NK-92 (cell line): Measurements from ENCODE around the gene ARID4B.
"Not testable (repeated sequence)": the region's sequence is repeated elsewhere in the genome, so short reads cannot be mapped to it uniquely, and the experiment has no call there.

Experiments used
- DNase-seq: peaks from one replicate; lab custom pipeline; 2025; ENCODE audit not compliant: unreplicated experiment; lab: John Stamatoyannopoulos, UW

The ARID4B gene

DNA sequence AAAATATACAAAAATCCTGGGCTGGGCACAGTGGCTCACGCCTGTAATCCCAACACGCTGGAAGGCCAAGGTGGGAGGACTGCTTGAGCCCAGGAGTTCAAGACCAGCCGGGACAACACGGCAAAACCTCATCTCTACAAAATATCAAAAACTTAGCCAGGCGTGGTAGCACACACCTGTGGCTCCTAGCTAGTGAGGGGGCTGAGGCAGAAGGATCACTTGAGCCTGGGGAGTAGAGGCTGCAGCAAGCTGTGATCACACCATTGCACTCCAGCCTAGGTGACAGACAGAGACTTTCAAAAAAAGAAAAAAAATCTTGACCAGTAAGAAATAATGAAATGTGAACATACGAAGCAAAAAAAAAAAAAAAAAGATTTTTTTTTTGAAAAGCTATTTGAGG lies 52.1 kb downstream of the ARID4B start:
- no peak for DNase-seq

GRCh38 chr1:235275223-235275622 lies 52.8 kb downstream of the ARID4B start:
- DNase-seq: no peak

GRCh38 chr1:235272851-235273250 lies 55.1 kb downstream of the ARID4B start:
- no peak for DNase-seq

DNA sequence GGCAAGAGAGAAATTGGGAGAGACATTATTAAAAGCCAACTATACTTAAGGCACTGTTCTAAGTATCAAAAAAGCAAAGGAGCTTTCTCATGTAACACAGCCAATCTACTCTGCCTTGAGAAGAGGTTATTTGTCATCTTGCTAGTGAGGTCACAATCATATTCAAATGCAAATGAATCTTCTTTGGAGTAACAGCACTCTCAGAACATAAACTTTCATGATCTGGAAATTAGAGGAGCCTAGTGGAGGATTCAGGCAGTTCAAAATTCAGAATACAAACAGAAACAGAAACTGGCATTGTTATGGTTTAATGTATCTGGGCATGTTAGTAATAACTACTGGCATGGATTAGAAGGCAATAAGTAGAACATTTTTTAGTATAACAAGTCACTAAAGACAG lies 57.4 kb downstream of the ARID4B start:
- no peak for DNase-seq

GRCh38 chr1:235269990-235270389 lies 58.0 kb downstream of the ARID4B start:
- not testable (repeated sequence) for DNase-seq

GRCh38 chr1:235268379-235269125 lies 59.4 kb downstream of the ARID4B start:
- no peak for DNase-seq

DNA sequence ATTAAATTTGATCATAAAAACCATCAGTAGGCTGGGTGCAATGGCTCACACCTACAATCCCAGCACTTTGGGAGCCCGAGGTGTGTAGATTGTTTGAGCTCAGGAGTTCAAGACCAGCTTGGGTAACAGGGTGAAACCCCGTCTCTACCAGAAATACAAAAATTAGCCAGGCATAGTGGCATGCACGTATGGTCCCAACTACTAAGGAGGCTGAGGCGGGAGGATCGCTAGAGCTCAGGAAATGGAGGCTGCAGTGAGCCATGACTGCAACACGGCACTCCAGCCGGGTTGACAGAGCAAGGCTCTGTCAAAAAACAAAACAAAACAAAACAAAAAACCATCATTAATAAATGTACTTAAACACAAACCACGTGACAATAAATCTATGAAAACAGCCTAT lies 61.0 kb downstream of the ARID4B start:
- DNase-seq: no peak

DNA sequence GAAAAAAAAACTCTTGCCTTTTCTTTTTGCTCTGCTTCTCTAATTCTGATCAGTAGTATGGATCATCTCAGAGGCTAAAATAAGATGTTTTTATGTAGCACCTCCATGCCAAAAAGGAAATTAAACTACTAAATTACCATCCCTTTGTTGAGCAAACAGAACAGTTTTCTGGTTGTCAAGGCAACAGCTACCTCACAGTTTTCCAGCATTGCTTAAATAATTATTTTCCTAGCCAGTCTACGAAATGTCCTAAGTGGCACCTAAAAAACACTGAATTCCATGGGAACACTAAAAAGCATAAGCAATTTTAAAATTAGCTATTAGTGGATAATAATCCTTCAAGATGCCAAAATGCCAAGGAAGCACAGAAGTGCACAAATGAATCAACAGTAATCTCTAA lies 61.7 kb downstream of the ARID4B start:
- DNase-seq: no peak

GRCh38 chr1:235265900-235266299 lies 62.1 kb downstream of the ARID4B start:
- DNase-seq: no peak

DNA sequence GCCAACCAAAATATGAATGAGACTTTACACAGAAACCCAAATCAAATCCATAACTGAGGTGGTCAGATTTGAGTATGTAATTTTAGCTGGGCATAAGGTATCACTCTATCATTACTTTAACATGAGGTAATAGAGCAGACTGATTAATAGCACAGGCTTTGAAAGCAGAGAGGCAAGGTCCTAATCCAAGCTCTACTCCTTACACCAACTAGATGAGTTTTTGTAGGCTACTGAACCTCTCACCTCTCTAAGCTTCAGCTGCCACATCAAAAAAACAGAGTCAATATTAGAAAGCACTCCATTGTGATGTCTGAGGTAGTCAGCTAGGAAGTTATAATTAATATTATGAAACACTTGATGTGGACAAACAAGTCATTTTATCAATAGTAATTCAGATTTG lies 63.7 kb downstream of the ARID4B start:
- DNase-seq: no peak

DNA sequence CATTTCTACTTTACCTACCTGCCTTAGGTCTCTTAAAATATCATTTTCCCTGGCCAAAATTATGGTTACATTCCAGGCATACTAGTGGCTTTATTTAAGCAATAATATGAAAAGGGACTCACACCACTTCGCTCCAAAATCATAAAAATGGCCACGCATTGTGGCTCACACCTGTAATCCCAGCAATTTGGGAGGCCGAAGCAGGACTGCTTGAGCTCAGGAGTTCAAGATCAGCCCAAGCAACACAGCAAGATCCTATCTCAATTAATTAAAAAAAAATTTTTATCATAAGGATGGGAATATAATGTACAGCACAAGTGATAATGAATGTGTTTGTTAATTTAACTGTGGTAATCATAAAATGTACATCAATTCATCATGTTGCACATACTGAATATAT lies 65.4 kb downstream of the ARID4B start:
- DNase-seq: no peak

DNA sequence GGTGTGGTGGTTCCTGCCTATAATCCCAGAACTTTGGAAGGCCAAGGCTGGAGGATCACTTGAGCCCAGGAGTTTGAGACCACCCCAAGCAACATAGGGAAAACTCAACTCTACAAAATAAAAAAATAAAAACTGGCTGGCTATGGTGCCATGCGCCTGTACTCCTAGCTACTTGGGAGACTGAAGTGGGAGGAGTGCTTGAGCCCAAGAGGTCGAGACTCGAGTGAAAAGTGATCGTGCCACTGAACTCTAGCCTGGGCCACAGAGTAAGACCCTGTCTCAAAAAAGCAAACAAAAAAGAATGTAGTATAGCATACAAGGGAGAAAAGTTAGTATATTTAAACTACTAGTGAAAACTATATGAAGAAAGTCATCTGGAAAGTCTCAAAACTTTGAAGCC lies 66.7 kb downstream of the ARID4B start:
- DNase-seq: no peak

DNA sequence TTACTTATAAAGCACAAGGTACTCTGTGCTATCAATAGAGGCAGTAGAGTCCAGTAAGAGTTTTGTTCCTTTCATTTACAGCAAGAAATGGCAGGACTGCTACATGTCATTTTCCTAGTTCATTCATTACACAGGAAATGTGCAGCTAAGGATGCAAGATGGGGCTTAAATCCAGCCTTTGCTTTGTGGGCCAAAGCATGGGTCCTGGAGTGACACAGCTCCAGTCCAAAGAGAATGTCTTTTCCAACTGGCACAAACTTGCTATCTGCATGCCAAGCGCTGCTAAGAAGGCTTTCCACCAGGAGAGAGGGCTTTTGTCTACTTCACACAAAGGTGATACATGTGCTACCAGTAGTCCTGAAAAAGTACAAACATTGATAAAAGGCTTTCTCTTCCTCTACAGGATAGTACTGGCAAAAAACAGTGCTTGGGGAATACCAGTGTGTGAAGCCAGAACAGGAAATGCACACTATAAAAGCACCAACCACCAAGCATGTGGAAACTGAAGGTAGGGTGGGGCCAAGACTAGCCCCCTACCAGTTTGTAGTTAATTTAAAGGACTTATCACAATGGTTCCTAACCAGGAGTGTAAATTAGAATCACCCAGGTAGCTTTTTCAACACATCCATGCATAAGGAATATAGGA lies 68.7 kb downstream of the ARID4B start:
- no peak for DNase-seq

DNA sequence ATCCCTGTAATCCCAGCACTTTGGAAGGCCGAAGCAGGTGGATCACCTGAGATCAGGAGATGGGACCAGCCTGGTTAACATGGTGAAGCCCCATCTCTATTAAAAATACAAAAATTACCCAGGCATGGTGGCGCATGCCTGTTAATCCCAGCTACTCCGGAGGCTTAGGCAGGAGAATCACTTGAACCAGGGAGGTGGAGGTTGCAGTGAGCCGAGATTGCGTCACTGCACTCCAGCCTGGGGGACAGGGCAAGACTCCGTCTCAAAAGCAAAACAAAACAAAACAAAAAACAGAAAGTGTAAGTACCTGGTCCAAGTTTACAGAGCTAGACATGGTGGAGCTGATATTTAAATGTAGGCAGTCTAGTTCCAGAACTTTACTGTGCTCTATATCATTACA lies 69.9 kb downstream of the ARID4B start:
- DNase-seq: not testable (repeated sequence)

DNA sequence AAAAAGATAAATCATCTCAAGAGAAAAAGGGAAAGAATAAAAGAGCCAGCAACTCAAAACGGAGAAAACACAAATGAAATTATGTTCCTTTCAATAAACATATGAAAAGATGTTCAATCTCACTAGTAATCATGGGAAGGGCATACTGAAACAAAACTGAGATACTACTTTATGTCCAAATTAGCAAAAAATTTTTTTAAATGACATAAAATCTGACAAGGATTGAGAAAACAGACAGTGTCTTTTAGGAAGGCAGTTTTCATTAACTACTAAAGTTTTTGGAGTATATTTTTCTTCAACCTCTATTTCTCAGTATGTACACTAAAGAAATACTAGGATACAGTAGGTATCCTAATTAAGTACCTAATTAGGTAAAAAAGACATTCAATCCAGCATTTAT lies 73.3 kb downstream of the ARID4B start:
- DNase-seq: no peak

GRCh38 chr1:235253219-235253962 lies 74.6 kb downstream of the ARID4B start:
- no peak for DNase-seq

GRCh38 chr1:235250430-235250829 lies 77.5 kb downstream of the ARID4B start:
- DNase-seq: no peak

DNA sequence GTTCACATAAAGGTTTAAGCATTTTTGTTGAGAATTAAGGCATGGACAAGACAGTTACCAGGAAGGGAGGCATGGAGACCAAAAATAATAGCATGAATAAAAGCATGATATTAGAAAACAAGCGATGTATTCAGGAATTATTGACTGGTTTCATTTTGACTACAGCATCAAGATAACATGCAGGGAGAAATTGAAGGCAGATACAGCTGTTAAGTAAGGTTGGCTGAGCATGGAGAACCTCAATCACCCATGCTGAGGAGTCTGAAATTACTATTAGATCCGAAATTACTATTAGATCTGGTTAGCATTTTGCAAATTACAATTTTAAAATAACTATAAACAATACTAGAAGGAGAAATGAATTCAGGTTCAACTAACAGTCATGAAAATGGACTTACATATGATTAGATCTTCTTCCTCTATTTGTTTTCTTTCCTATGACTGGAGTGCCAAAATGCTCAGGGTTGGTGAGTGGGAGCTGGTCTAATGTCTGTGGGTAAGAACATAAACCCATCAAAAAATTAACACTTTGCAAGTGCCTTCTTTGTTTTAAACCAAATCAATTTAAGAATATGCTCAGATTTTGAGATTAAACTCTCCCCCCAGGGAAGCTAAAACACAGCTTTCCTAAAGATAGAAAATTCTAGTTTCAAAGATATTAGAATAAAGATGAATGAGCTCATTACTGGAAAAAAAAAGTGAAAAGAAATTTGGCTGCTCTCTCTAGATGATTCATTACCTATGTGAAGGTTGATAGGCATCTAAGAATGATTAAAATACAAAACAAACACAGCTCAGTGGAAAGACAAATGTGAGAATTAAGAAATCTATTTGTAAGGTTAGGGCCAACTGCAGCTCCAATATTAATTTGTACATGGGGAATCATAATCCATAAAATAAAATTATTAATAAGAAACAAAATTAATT lies 81.7 kb downstream of the ARID4B start:
- DNase-seq: no peak

DNA sequence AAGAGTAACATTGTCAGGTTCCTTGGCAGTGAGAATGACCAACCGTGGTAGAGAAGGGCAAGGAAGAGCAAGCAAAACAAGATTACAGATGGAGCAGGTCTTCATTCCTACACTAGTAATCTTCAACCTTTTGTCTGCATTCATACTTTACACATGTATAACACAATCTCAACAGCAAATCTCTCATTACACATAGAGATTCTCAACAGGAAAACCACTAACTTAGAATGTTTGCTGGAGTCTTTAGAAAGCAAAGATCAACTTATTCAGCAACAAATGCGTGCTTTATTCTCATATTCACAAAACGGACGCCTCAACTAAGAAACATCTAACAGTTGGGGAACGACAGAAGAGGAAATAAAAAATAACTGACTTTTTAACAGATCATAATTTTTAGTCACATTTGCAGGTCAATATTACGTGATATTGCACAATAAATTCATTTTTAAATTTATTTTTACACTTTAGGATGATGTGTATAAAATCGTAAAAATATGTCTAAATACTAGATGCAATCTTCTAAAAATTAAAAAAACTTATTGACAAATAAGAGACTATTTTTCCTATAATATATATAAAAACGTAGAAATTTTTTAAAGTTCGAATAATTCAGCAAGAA lies 82.9 kb downstream of the ARID4B start:
- DNase-seq: no peak

- no peak for DNase-seq
Observed at GRCh38 chr1:235240960-235241359, 87.0 kb downstream of the ARID4B start.

- no peak for DNase-seq
Observed at GRCh38 chr1:235239851-235240250, 88.1 kb downstream of the ARID4B start.
